NCI-H510A (cell line): ENCODE results near the gene RNLS.
"Not testable (repeated sequence)": the region's sequence is repeated elsewhere in the genome, so short reads cannot be mapped to it uniquely, and the experiment has no call there.

Experiments
- DNase-seq: peaks from one replicate; lab custom pipeline; 2025; lab: John Stamatoyannopoulos, UW

RNLS gene

DNA sequence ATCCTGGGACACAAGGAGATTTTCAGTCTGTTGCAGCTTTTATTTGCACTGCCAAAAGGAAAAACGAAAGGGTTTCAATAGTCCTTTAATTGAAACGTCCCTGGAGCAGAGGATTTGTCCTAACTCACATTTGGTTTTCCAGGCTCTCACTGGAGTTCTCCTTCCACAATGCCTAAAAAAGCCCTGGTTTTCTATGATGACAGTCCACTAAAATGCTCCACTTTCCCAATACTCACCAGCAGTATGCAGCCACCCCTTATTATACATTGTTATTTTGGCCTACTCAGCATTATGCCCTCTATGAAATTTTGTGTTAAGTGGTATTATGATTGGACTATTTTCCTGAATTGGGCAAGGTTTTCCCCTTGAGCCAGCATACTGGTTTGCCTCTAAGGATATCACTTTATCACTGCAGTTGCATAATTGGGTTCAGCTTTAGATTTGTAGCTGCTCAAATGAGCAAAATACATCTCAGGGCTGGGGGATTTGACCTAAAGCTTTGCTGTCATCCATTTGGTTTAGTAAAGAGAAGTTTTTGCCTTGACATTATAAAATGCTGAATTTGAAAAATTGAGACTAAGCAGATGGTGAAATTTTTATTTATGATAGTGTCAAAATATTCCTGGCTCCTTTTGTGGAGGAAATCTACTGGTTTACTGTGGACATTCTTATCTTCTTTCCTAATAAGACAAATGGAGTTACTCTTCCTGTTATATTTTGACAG is 239.2 kb downstream of the RNLS start:
- no peak for DNase-seq

DNA sequence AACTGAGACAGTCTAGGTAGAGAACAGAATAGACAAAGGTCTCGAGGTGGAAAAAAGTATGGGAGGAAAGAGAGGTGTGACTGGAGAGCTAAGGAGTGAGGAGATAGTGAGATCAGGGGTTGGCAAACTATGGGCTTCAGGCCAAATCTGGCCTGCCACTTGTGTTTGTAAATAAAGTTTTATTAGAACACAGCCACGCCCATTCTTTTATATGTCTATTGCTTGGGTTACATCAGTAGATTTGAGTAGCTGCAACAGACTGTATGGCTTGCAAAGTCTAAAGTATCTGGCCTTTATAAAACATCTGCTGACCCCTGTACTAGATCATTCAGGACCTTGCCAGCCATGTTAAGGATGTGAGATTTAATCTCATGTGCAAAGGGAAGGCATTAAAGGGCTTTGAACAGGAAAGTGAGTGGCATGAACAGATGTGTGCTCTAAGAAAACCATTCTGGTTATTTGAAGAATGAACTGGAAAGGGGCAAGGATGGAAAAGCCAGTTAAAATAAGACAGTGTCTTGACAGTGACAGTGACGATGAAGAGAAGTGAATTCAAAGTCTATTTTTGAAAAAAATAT is 240.3 kb downstream of the RNLS start:
- DNase-seq: no peak

DNA sequence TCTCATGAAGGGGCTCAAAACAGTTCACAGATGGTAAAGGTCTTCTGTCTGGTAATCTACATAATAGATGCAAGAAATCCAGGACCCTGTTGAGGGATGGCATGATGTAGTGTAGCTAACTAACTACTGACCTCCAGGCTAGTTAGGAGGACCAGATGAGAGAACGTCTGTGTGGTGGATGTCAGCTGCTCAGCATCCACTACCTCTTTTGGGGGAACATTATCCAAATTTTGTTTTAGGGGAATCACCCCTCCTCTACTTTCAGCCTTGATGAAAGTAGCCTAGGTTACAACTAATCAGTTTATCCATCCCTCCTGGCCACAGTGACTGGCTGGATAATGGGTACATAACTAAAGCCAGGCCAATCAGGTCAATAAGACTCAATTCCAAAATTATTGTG is 246.0 kb downstream of the RNLS start:
- no peak for DNase-seq

DNA sequence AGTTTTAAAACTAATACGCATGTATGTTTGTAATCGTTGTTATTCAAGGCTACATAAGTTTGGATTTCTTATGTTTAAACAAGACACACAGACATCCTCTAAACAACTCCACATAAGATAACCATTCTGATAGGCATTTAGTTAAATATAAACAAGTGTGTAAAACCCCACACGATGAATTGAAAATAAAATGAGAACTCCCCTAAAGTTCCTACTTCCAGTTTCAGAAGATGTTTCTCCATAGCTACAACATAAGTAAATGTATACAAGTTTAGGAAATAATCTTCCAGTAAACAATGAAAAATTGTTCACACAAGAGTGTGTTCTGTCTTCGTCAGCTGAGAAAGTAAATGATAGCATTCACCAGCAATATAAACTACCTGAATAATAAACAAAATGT is 246.8 kb downstream of the RNLS start:
- DNase-seq: no peak

DNA sequence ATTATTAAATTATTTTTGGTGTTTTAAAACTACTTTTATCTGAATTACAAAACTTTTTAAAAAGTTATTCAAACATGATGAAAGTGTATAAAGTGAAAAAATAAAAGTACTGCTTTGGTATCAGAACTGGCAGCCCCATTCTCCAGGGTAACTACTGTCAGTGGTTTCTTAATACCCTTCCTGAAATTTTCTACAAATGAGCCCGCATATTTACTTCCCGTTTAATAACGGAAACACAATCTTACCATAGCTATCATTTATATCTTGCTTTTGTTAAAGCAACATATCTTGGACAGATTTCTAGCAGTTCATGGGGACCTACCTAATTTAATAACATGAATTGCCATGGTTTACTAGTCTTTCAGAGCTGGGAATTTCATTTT is 249.9 kb downstream of the RNLS start:
- no peak for DNase-seq

DNA sequence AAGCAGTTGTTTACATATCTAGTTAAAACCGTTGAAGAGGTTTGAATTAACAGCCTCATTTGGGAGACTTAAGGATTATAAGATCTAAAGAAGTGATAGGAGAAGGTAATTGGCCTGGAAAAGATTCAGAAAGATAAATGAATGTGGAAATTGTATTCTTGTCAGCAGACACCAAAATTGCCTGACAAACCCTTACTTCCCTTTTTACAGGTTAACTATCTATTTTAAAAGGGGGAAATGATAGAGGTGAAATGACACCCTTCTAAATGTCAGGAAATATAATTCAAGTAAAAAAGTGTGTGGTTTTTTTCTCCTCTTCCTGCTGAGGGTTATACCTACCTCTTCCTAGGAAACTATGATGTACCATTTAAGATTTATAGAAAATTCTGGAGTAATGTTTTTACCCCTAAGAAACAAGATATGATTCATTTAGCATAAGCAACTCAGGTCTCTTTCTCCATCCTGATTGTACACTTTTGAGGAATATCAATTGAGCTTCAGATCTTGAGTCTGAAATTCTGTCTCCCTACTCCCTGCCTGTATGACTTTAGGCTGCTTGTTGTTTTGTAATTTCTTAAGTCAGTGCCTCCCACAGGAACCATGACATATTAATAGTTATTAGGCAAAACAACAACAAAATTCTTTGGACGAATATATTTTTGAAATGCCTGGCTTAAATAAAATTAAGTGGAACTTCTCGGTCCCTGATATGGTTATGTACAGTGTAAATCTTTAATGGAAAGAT is 250.4 kb downstream of the RNLS start:
- DNase-seq: no peak

DNA sequence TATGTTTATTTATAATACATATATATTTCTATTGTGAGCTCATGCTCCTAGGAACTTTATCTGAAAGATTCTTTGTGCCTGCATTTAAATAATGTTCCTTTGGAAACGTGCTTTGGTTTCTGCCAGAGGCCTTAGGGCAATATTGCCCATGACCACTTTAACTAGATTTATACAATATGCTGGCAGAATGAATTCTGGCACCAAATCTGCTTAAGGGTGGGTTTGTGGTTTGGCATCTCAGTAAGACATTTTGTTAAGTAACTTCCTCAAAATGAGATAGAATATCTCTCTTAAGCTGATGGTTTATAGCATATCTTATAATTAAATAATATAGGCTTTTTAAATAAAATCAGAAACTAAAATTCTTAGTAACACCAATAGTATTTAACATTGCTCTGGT is 252.9 kb downstream of the RNLS start:
- DNase-seq: no peak

DNA sequence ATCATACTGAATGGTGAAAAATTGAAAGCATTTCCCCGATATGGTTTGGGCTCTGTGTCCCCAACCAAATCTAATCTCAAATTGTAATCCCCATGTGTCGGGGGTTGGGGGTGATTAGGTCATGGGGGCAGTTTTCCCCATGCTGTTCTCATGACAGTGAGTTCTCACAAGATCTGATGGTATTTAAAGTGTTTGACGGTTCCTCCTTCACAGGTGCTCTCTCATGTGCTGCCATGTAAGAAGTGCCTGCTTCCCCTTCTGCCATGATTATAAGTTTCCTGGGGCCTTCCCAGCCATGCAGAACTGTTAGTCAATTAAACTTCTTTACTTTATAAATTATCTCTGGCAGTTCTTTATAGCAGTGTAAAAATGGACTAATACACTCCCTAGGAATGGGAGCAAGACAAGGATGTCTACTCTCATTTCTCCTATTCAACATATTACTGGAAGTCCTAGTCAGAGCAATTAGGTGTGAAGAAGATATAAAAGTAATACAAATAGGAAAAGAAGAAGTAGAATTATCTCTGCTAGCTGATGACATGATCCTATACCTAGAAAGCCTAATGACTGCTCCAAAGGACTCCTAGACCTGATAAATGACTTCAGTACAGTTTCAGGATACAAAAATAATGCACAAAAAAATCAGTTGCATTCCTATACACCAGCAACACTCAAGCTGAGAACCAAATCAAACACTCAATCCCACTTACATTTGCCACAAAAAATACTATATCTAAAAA is 260.6 kb downstream of the RNLS start:
- DNase-seq: no peak

DNA sequence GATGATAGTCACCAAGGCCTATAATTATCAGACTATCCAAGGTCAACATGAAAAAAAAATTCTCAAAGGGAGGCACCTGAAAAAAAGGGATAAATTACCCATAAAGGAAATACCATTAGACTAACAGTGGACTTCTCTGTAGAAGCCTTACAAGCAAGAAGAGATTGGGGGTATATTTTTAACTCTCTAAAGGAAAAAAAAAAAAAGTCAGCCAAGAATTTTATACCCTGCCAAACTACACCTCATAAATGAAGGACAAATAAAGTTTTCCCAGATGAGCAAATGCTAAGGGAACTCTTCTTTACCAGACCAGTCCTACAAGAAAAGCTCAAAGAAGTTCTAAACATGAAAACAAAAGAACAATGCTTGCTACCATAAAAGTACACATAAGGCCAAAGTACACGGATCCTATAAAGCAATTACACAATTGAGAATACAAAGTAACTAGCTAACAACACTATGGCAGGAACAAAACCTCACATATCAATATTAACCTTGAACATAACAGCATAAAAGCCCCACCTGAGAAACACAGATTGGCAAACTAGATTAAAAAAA is 263.1 kb downstream of the RNLS start:
- DNase-seq: no peak

DNA sequence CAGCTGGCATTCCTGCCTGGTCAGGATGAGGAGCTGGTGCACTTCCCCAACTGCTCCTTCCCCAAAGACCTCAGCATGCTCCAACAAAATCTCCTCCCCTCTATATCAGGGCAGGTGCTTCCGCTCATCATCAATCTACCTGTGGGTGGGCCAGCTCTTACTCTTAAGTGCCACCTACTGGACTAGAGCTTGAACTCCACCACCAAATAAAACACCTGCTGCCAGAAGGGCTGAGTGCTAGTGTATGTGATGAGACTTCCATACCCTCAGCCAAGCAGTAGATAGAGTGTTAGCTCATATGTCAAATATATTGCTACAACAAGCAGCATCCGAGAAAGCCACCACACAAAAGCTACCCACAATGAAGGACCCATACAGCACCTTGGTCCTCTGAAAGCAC is 264.3 kb downstream of the RNLS start:
- no peak for DNase-seq

DNA sequence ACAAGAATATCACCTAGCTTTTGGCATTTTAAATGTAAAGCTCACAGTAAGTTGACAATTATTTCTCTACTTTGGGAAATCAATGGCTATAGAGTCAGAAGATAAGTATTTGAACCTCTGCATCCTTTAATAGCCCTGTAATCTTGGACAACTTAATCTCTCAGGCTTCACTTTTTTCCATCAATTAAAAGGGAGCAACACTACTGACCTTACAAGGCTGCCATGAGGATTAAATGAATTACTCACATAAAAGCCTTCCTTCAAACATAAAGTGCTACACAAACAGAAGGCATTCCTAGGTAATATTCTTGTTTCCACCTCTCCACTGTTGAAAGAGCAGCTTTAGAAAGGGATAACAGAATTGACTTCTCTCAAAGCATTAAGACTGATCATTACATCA is 266.0 kb downstream of the RNLS start:
- DNase-seq: no peak

DNA sequence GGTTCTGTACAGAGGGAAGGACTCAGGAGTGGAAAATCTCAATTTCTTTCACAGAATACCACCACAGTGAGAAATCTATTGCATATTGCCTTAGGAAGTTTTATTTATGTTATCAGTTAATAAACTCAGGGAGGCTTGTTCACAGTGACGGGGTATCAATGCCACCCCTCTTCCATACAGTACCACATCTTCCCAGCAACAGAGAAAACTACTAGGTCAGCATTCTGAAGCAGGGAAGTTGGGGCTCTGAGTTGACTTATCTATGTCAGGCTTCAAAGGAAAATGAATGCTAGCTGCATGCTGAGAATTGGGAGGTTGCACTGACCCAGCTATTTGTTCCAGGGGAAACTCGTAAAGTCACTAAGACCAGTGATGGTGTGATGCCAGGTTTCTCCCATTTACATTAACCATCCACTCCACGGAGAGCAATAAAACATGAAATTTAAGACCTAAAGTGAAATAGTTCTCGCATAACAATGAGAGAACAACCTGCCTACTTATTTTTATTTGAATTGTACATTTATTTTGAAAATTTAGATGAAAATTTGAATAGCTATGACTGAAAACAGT is 266.7 kb downstream of the RNLS start:
- no peak for DNase-seq

DNA sequence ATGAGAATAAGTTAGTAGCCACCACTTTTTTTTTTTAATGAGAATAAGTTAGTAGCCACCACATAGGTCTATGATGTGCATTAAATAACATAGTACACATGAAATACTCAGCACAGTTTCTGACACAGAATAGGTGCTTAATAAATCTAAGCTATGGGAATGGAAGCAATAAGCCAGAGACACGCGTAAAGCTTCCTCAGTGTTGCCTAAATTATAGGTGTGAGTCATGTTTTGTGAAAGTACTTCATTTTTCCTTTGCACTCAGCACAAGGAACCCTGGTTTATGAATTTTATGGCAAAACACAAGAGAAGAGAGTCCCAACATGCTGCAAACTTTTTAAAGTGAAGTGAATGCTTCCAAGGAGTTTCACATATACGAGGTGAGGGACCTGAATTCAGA is 267.4 kb downstream of the RNLS start:
- DNase-seq: no peak

DNA sequence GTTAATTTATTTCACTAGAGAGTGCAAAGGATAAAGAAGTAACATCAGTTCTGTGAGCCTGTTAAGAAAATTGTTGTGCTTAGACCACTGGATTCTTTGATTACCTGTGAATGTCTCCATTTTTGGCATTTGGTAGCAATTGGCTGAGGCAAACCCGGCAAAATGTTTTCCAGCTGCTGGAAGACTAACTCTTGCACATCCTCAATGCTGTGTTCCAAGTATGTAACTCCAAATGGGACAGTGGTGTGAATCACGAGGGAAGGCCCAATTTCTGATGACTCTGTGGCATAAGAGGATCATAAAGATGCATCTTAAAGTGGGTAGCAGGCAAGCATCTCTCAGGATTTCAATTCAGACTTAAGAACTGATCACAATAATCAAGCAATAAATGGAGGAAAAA is 268.8 kb downstream of the RNLS start:
- DNase-seq: no peak

DNA sequence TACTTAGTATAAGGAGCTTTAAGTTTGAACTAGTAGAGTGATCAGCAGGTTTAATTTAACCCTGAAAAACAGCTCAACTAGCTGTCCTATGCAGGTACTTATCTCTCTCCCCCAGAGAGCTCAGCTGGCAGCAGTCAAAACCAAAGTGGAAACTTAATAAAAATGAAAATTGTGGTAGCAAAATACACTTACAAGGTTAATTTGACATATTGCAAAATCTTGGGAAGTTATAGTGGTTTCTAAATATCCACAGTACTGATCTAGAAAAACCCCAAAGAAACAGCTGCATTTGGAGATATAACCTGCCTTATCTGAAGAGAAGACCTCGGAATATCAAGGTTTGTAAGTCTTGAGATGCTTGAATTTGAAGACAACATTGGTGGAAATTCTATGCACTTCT is 269.2 kb downstream of the RNLS start:
- DNase-seq: no peak

DNA sequence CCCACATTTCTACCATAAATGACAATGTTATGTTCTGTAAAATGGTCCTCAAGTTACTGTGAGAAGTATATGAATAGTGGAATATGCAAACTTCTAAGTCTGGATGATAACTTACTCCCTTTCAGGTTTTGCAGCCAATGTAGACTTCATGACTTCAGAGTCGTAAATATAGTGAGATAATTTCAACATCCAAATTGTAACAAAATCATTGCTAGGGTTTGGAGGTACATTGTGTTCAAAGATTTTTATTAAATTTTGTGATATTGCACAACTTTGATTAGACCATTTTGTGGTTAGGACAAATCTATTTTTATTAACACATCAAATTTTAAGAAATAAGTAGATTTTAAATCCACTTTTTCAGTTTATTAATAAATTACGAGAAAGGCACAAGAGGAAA is 270.3 kb downstream of the RNLS start:
- DNase-seq: no peak

DNA sequence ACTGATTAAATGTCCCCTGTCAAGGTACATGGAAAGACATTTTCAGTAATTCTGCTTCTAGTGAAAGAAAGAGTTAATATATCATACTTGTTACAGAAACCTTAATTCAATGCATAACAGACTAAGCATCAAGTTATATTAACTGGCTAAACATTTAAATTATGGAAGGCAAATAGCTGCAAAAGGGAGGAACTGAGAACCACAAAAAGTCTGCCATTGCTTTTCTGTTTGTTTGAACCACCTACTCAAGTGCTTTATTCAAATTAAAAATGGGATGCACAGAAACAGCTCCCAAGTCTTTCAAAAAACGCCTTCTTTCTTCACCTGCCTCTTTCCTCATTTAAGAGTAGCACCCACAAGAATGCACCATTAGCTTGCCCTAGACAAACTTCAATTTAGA is 271.9 kb downstream of the RNLS start:
- DNase-seq: no peak

DNA sequence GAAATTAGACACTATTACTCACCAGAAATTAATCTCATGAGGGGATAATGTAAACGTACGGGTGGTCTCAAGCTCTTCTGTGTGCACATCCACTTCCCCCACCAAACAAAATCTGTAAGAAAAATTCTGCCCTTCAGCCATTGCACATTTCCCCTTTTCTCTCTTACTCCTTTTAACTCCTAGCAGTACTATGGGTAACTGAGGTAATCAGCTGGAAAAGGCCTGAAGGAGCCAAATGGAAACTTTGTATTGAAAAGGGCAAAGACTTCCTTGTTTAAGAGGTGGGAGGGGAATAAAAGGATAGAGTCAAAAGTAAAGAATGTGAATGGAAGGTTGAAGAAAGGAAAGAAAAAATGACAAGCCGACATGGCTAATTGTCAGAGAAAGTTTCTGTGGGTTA is 273.8 kb downstream of the RNLS start:
- no peak for DNase-seq

DNA sequence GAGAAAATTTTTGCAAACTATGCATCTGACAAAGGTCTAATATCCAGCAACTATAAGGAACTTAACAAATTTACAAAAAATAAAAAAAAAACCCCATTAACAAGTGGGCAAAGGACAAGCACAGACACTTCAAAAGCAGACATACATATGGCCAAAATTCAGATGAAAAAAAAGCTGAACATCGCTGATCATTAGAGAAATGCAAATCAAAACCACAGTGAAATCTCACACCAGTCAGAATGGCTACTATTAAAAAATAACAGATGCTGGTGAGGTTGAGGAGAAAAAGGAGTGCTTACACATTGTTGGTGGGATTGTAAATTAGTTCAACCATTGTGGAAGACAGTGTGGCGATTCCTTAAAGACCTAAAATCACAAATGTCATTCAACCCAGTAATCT is 274.8 kb downstream of the RNLS start:
- not testable (repeated sequence) for DNase-seq

DNA sequence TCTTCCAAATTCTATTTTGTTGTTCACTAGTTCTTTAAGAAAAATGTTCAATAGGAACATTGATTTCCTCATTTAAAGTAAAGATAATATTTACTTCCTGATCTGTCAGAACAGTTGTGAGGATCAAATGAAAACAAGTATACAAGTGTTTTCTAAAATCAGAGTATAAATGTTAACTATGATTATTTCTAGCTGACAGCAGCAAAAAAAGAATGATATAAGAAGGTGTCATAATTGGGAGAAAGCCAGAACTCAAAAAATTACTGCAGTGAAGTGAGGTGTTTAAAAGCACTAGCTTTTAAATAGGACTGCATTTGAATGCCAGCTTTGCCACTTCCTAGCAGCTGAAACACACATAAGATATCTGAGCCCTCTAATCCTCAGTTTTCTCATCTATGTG is 283.3 kb downstream of the RNLS start:
- DNase-seq: no peak

DNA sequence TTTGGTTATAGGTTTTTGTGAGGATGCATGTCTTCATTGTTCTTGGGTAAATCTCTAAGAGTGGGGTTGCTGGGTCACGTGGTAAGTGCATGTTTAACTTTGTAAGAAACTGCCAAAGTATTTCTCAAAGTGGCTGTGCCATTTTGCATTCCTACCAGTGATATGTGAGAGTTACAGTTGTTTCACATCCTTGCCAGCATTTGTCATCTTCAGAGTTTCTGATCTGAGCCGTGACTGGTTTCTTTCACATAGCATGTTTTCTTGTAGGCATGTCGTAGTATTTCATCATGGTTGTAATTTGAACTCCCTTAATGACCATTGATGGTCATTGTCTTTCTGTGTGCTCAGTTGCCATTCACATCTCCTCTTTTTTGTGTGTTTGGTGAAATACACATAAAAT is 286.0 kb downstream of the RNLS start:
- DNase-seq: no peak

DNA sequence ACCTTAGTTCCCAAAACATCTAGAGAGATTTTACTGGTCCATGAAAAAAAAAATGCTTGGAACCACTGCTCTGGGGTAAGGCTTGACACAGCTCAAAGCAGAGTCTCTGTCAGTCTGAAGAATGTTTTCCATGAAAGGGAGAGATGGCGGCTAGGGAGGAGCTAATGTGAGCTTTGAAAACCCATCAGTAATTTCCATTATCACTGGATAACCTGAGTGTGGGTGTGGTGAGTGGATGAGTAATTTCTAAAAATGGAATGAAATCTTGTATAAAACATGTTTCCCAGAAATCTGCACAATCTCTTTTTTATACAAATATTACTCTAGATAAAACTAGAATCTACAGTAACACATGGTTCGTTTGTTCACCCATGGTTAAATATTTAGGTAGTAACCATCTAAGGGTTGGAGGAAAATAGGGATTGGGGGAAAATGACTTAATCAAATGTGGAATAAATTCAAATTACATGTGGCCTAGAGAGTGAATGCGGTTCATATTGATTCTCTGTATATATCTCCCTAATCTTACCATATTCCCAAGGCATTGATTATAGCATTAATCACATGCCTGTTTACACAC is 289.4 kb downstream of the RNLS start:
- DNase-seq: no peak
